Activated CD4-positive, alpha-beta T cell treated with anti-CD3 and anti-CD28 coated beads, Interleukin-2, Interleukin-6, amounts not matched to agents 100 ng/mL and 50 ng/mL, durations not matched to agents 16 hours and 8 hours (primary cell): ENCODE measurements around the gene LMCD1.
"Not testable (repeated sequence)": the region's sequence is repeated elsewhere in the genome, so short reads cannot be mapped to it uniquely, and the experiment has no call there.

Experiments used
- DNase-seq: peaks from one replicate; pipeline ENCODE4 v3.0.0-alpha.2; 2020

Gene LMCD1

DNA sequence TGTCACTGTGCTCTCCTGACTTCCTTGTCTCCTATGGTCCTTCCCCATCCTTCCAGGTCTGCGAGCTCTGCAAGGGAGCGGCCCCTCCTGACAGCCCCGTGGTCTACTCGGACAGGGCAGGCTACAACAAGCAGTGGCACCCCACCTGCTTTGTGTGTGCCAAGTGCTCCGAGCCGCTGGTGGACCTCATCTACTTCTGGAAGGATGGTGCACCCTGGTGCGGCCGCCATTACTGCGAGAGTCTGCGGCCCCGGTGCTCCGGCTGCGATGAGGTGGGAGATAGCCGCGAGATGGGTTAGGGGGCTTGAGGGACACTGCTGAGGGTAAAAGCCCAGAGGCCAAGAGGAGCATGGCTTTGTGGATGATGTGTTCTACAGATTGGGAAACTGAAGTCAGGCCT lies 63.8 kb downstream of the LMCD1 start:
- DNase-seq = no peak

DNA sequence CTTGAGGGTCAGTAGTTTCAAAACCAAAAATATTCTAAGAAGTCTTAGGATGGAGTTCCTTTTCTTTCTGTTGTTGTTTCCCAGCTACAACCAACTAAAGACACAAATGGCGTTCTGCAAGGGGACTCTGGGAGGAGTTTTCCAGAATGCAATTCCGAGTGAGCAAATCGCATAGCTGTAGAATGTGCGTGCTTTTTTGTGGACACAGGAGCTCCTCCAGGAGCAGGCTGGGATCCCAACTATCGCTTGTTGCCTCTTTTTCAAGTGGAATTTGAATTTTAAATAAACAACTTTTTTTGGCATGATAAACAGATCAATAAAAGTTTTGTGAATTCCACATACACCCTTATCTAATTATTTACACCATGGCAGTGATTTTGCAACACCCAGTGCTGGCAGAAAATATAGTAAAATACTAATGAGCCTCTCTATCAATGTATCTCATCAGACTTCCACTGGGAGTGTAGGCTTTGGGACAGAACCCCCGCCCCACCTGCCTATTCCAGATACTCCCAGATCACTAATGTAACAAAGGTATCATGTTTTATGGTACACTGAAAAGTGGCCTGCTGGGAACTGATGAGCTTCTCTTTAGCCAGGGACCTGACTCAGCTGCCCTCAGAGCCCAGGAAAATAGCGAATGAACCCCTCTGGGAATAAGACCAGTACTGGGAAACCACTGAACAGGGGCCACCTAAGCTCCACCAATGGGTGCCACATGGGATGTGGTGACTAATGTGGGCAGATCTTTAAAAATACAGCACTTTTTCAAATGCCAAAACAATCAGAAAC lies 66.4 kb downstream of the LMCD1 start:
- DNase-seq = no peak

DNA sequence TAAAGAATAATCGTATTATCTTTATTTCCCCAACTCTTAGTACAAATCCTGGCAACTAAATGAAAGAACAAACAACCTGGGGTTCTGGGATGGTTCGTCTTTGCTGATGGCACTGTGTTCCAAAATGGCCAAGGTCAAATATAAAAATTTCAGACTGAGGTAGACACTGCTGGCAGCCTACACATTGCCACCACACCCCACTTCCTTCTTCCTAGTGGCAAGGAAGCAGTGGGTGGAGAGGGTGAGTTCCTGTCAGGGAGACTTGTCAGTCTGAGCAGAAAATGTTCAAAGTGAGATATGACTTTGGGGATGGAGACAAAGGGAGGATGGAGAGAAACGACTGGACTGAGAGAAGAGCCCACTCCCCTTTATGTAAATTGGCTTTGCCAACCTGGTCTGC lies 69.6 kb downstream of the LMCD1 start:
- peak; percentile 13 for DNase-seq

DNA sequence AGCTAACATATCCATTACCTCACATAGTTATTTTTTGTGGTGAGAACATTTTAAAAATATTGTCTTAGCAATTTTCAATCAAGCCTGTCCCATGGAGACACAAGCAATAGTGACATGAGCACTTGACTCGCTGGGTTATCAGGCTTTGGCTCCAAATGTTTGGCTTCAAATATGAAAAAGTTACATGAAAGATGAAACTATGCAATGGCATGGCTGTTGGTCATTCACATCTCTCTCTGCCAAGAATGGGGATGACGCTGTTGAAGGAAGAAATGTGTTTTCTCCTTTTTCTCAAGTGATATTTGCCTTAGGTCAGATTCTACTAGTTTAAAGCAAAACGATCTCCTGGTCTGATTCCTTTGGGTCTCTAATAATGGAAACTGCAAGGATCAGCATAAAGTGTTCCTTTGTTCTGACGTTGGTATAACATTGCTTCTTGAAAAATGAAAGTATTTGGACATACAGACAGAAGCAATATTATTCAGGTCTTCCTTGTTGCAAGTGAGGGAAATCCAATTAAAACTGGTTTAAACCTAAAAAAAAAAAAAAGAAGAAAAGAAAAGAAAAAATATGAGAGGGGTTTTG lies 71.8 kb downstream of the LMCD1 start:
- no peak for DNase-seq

DNA sequence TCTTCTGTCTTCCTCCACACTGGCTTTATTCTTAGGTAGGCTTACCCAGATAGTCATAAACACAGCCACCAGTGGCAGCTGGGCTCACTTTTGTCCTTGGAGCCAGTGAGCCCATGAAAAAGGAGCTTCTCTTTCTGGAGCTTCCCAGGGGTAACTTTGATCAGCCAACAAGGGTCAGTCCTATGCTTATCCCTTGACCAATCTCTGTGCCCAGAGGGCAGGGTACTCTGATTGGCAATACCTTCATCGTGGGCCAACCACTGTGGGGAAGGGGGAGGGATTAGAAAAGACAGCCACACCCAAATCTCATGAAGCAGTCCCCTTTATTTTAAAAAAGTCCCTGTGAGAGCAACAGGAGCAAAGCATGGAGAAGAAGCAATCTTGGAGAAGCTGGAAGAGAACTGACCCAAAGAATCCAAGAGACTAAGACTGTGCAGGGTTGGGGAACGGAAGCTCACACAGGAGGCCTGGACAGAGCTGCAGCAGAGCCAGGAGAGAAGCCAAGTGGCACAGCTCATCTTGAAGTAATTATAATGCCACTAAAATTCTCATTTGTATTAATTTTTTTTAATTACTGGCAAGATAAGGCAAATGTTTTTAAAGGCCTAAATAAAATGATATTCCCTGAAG lies 72.5 kb downstream of the LMCD1 start:
- no peak for DNase-seq

DNA sequence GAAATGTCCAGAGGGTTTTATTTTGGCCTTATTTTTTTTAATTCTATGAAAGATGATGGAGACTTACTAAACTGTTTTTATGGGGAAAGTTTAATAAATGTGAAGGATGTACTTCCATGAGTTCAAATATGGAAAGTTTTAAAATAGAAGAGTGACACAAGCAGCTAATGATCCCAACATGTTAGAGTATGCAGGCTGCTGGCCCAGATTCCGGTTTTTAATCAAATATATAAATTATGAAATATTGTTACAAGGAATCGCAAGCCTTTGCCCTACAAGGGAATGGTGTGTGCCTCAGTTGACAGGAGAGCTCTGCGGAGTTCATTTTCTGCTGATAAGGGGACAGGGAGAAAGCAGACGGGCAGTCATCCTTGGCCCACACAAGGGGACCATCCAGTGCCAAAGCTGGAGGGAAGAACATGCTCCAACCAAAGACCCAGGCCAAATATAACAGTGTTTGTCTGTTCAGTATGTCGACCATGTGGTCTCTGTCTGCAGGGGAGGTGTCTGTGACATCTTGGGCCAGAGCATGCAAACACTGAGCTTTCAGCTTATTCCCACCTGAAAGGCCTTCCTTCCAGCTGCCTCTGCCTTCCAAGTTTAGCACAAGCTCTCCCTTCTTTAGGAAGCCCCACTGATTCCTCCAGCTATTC lies 73.2 kb downstream of the LMCD1 start:
- DNase-seq = no peak

DNA sequence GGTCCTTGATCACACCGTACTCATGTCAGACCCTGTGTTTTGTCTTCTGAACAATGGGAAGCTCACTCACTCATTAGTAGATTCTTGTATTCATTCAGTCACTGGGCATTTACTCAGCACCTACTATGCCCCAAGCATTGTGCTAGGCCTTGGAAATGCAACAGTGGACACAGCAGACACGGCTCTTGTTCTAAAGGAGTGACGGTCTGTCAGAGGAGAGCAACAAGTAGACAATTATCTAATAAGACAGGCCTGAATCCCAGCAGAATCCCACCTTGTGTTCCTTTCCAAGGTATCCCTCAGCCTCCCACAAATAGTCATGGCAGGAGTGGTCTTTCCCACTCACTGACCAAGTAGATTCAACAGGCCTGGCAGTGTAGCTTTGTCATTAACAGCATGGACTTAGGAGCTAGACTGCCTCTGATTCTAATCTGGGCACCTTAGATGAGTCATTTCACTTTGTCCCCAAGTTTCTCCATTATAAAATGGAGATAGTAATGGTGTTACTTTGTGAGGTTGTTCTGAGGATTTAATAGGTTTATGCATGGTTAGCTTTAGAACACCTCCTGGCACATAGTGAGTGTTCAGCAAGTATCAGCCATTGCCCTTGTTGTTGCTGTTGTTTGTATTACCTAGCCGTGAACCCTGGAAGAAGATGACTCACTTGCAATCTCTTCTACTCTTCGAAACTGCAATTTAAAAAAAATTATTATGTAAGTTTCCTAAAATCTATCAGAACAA lies 73.9 kb downstream of the LMCD1 start:
- no peak for DNase-seq

DNA sequence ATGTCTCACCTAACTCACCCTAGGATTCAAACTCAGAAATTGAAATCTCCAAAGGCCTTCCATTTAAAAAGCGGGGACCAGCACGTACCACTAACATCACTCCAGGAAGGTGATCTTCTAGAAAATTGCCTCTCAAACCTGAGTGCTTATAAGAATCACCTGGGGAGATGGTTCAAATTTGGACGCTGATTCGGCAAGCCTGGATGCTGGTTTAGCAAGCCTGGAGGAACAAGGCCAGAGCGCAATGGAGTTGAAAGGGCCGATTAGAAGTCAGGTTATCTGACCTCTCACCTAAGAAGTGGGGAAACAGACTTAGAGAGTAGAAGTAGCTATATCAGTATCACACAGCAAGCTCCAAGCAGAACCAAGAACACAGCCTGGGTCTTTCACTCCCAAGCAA lies 74.8 kb downstream of the LMCD1 start:
- no peak for DNase-seq

DNA sequence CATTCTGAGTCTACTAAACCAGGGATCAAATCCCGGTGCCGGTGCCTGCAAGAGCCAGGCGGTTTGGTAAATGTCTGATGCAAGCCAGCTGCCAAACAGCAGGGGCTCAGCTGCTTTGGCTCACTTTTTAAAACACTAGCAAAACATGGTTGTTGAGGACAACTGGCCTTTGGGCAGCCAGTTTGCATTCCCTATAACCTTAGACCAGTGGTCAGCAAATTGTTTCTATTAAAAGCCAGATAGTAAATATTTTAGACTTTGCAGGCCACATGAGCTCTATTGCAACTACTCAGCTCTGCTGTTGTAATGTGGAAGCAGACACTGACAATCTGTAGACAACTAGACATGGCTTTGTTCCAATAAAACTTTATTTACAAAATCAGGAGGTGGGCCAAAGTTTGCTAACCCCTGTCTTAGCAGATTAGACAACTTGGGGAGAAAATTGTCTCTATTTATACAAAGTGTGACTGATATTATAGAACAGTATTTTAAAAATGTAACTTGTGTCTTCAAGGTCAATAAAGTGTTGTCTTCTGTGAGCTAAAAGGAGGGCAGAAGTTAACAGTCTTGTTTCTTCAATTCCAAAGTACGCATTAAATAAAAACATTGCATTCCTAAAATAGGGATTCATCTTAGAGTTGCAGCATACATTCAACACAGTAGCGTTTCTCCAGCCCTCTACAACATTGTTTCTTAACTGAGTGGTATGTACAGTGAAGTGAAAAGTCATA lies 75.4 kb downstream of the LMCD1 start:
- DNase-seq = no peak

DNA sequence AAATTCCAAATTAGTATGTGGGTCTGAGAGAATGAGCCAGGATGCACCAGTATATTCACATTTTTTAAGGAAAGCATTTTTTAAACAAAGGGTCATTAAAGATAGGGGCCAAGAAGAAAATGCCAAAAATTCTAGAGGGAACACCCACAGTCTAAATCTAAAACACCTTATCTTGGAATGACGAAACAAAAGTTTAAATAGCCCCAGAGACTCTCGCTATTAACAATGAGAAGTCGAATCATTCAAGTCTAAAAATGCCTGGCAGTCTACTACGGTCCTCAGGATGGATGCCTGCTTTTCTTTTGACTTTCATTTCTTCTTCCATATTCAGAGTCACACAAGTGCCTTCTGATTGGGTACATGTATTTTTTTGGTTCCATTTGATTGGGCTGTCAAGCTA lies 76.7 kb downstream of the LMCD1 start:
- no peak for DNase-seq

DNA sequence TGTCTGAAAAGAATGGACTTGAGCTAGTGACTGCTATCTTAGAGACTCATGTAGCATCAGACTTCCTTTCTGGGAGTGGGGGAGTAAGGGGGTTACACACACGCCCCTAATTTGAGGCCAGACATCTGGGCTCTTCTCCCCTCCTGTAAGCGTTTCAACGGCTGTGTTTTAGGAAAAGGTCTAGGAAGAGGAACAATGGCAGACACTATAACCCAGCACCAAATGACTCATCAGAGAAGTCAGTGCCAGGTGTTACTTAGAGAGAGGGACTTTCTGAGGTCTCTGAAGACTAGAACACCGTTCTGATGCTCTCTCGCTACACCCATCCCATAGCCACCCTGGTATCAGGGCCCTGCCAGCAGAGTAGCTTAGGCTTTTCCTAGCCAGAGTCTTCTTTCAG lies 77.5 kb downstream of the LMCD1 start:
- no peak for DNase-seq

DNA sequence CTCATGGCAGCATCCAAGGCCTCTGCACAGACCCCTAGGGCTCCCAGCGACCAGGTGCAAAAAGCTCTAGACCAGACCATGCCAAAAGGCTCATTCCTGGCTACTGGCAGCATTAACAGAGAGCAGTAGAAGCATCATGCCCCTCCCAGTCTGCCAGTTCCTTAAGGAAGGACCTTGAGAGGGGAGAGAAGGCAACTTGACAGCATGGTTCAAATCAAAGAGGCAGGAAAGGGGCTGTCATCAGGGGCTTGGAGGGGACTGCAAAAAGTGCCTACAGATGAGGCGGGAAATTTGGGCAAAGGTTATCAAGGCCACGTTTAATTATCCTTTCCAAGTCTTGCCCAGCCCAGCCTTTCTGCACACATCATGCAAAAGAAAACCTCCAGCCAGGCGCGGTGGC lies 78.3 kb downstream of the LMCD1 start:
- no peak for DNase-seq

DNA sequence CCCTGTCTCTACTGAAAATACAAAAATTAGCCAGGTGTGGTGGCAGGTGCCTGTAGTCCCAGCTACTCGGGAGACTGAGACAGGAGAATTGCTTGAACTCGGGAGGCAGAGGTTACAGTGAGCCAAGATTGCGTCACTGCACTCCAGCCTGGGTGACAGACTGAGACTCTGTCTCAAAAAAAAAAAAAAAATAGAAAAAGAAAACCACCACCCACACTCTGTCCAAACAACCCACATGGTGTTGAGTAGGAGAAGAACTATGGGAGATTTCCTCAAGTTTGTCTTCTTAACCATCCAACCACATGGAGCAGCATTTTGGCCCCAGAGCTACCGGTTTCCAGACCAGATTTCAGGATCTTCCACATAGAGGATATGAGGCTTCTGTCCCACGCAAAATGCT lies 78.8 kb downstream of the LMCD1 start:
- DNase-seq = not testable (repeated sequence)

DNA sequence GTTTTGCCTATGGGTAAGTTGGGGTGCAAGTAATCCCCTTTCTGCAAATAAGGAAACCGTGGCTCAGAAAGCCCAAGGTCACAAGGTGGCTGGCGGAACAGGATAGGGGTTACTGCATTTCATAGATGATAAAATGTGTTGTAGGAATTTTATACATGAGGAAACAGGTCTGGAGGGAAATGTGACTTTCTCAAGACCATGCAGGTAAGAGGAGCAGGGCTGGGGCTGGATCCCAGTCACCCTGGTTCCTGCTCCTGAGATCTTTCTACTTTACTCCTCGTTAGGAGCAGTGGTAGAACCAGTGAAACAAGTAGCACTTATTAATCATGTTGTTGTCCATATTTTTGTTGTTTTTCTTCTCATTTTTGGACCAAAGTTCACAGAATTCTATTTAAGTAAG lies 79.8 kb downstream of the LMCD1 start:
- DNase-seq = no peak

DNA sequence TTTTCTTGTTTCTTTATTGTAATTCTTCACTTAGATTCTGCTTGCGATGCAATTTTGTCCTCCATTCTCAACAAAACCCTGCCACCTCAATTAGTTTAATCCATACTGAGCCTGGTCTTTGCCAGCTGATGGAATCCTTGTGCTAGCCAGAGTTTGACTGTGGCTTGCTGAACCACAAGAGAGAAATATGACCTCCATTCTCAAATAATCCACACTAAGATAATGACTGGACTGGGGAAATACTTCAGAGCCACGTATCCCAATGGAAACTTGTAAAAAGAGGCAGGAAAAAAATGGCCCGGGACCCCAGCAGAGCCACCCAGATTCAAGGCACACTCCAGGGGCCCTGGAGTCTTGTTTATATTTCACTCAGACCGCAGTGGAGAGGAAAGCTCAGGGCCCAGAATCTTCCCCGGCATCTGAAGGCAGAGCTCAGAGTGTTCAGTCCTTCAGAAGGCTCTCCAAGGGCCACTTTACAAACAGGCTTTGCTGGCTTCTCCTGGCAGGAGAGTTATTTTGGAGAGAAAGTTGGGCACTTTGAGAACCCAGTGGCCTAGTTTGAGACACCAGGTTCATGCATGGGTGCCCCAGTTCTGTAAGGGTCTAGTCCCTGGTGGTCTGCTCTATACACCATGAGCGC lies 80.3 kb downstream of the LMCD1 start:
- DNase-seq = no peak

DNA sequence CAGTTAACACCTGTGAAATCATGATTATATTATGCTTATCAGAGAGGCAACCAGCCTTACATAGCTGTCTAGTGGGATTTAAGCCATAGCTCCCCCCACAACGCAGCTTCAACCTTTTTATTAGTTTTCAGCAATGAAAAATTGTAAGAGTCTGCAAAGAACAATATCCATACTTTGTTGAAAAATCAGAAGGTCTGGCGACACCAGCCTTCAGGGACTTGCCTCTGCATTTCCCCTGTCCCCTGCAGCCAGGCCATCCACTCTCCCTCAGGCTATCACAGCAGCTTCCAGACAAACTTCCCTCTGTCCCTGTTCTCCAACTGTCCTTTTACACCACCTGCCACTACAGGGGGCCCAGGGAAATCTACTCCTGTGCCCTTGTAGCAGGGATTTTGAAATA lies 83.0 kb downstream of the LMCD1 start:
- no peak for DNase-seq

DNA sequence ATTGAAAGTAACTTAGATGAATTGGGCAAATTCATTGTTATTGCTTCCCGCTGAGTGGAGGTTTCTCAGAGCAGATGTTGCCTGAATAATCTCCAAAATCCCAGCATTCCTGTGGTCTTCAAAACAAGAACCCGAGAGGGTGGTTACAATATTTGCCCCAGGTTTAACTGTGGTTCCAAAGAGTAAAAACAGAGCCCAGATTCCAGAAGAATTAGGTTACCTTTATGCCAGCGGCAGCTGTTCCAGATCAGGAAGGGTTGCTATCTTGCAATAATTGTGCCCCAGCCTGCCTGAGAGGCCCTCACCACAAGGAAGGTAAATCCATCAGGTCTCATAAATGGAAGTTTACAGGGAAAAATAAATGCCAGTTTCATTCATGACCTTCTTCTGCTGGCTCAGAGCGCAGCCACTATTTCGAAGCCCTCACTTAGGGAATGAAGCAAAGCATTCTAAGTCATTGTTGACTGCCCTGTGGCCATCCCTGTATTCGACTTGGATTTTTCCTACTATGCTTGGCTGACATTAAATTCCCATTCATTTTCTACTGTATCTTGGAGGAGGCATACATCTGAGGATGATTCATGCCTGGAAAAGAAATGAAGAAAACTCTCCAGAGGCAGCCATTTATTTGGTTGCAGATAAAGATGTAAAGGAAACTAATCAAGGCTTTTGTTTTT lies 88.4 kb downstream of the LMCD1 start:
- no peak for DNase-seq

DNA sequence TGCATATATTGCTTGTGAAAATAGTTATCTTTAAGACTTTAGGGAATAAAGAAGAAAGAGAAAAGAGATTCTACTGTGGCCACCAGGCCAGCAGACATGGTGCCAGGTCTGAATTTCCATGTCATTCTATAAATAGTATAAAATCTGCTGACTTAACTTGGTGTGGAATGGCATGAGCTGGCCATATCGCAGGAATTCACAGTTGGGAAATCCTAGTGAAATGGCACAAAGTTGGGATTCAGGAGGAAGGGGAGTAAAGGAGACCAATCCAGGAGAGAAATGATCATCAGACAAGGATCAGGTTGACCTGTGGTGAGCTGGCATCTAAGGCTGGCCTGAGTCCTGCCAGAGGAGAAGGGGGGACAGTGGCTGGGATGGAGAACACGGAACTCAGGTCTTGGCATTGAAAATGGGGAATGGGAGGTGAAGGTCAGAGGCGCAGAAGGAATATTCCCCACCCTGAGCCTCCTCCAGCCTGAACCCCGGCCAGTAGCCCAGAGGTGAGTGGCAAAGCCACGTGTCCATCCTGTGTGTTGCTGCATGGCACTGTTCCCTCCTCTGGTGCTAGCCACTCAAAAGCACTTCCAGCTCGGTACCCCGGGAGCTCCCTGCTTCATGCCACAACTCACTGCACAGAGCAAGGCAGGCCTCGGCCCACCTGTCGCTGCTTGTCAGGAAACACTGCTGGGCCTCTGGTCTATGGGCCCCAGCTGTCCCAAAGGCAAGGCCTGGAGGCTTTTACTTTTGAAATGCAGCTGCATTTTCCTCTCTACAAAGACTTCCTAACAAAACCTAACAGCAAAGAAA lies 91.6 kb downstream of the LMCD1 start:
- DNase-seq = no peak

DNA sequence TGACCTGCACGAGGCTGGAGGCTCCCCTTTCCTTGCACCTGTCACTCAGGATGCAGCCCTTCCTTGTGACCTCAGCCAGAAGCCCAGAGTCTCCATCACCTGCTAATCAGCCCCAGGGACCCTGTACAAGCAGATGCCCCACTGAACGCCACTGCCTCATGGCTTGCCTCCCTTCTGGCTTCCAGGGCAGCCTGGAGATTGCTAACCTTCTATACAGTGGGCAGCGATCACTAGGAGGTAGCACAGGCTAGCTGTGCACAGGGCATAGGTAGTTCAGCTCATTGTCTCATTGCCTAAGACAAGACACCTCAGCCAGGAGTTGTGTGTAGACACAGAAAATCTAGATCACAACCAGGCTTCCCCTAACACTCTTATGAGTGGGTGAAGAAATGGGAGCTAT lies 93.6 kb downstream of the LMCD1 start:
- DNase-seq = no peak

DNA sequence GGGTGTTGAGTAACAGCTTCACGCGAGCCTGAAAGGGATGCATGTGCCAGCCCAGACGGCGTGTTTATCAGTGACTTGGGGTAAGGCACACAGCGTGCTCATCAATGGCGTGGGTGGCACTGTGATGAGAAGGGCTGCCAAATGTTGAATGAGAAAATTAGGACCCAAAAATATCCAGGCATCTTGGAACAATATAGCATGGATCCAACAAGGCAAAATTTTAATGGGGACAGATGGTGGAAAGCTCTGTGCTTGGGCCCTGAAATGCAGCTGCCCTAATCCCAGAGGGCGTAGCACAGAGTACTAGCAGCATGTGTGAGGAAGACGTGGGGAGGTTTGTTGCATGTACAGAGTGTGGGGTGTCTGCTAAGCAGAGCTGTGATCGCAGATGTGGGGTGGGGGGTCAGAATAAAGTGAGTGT lies 94.1 kb downstream of the LMCD1 start:
- DNase-seq = no peak
